OCI-LY3 (cell line): ENCODE results near the gene ZNF429.

Experiments used
- CTCF ChIP-seq: fragments of 200-600, 300-600 bp; sonication (generic); IDR thresholded peaks from 2 replicates; pipeline ENCODE4 v1.5.1; 2014; ENCODE audit warnings: antibody characterized with exemption, low read length, low read depth
- EZH2phosphoT487 ChIP-seq: fragments of 200-600 bp; shearing (Covaris generic); IDR thresholded peaks from 2 replicates; pipeline ENCODE4 v1.6.1; 2018; ENCODE audit warnings: antibody characterized with exemption, mixed run types, low read depth

GRCh38 chr19:21590867-21591266, 85.5 kb downstream of the ZNF429 start:
- TF ChIP-seq CTCF (no peak), EZH2phosphoT487 (no peak)
